ENCODE measurements around the gene AKT2.

The AKT2 gene

GRCh38 chr19:40274585-40275544, 10.3 kb downstream of the AKT2 start:
- DNase-seq (ENCODE audit: low read depth in 2 of 3, low spot score in 2 of 3): no peak

GRCh38 chr19:40273469-40274360, 11.4 kb downstream of the AKT2 start:
- no peak for DNase-seq (ENCODE audit: low read depth in 2 of 3, low spot score in 2 of 3)

GRCh38 chr19:40272261-40272660, 12.9 kb downstream of the AKT2 start:
- no peak for DNase-seq (ENCODE audit: low read depth in 2 of 3, low spot score in 2 of 3)

GRCh38 chr19:40271706-40272105, 13.4 kb downstream of the AKT2 start:
- no peak for DNase-seq (ENCODE audit: low read depth in 2 of 3, low spot score in 2 of 3)

GRCh38 chr19:40270362-40271089, 14.6 kb downstream of the AKT2 start:
- DNase-seq (ENCODE audit: low read depth in 2 of 3, low spot score in 2 of 3): no peak

GRCh38 chr19:40269216-40269940, 15.8 kb downstream of the AKT2 start:
- no peak for DNase-seq (ENCODE audit: low read depth in 2 of 3, low spot score in 2 of 3)

- DNase-seq (ENCODE audit: low read depth in 2 of 3, low spot score in 2 of 3): no peak
Measured at GRCh38 chr19:40267601-40267997, 17.5 kb downstream of the AKT2 start.

GRCh38 chr19:40266912-40267600, 18.1 kb downstream of the AKT2 start:
- no peak for DNase-seq (ENCODE audit: low read depth in 2 of 3, low spot score in 2 of 3)

GRCh38 chr19:40266119-40266518, 19.0 kb downstream of the AKT2 start:
- DNase-seq (ENCODE audit: low read depth in 2 of 3, low spot score in 2 of 3): no peak

- DNase-seq (ENCODE audit: low read depth in 2 of 3, low spot score in 2 of 3): no peak
Measured at GRCh38 chr19:40265763-40266099, 19.4 kb downstream of the AKT2 start.

- no peak for DNase-seq (ENCODE audit: low read depth in 2 of 3, low spot score in 2 of 3)
Measured at GRCh38 chr19:40265055-40265762, 19.9 kb downstream of the AKT2 start.

GRCh38 chr19:40264314-40265054, 20.7 kb downstream of the AKT2 start:
- no peak for DNase-seq (ENCODE audit: low read depth in 2 of 3, low spot score in 2 of 3)

- no peak for DNase-seq (ENCODE audit: low read depth in 2 of 3, low spot score in 2 of 3)
Measured at GRCh38 chr19:40263440-40264313, 21.5 kb downstream of the AKT2 start.

GRCh38 chr19:40262422-40262821, 22.7 kb downstream of the AKT2 start:
- DNase-seq (ENCODE audit: low read depth in 2 of 3, low spot score in 2 of 3): no peak

- DNase-seq (ENCODE audit: low read depth in 2 of 3, low spot score in 2 of 3): no peak
Measured at GRCh38 chr19:40261631-40262030, 23.5 kb downstream of the AKT2 start.

GRCh38 chr19:40257096-40257517, 28.0 kb downstream of the AKT2 start:
- DNase-seq (ENCODE audit: low read depth in 2 of 3, low spot score in 2 of 3): no peak

- no peak for DNase-seq (ENCODE audit: low read depth in 2 of 3, low spot score in 2 of 3)
Measured at GRCh38 chr19:40256512-40256911, 28.6 kb downstream of the AKT2 start.
